GM10248 (cell line): ENCODE results near the gene MORN3.
"Not testable (repeated sequence)": the region's sequence is repeated elsewhere in the genome, so short reads cannot be mapped to it uniquely, and the experiment has no call there.

ENCODE experiments used
- CTCF ChIA-PET: fragments of 300-600 bp; sonication (Branson Sonifier 250); formaldehyde crosslinking; extraction: SDS; loops from one replicate; lab custom pipeline; 2021; ENCODE audit warnings: antibody characterized with exemption; lab: Yijun Ruan, JAX
- POLR2A ChIA-PET: fragments of 350-650 bp; sonication (Branson Sonifier 250); formaldehyde crosslinking; extraction: SDS; loops from one replicate; lab custom pipeline; 2020; ENCODE audit warnings: antibody characterized with exemption; lab: Yijun Ruan, JAX
- DNase-seq: peaks from one replicate; pipeline ENCODE4 v3.0.0; 2012; ENCODE audit errors: extremely low spot score
- TF ChIP-seq, protein P1 (sequence below): IDR thresholded peaks from 2 replicates; pipeline ENCODE4 v1.5.1; 2012; ENCODE audit warnings: mild to moderate bottlenecking, low read depth; ENCODE audit errors: extremely low read depth, missing control alignments, control extremely low read depth

Gene MORN3

DNA sequence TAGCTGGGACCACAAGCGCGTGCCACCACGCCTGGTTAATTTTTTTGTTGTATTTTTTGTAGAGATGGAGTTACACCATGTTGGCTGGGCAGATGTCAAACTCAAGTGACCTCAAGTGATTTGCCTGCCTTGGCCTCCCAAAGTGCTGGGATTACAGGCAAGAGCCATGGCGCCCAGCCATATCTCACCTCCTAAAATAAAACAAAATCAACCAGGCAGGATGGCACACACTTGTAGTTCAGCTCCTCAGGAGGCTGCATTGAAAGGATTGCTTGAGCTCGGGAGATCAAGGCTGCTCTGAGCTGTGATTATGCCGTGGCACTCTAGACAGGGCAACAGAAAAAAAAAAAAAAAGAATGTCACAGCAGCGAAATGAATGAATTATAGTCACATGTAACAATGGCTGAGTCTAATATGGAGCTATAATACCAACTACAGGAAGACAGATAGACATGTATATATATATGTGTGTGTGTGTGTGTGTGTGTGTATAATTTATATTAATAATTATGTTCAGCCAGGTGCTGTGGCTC, 23.8 kb upstream of the MORN3 start:
- CTCF ChIA-PET: interaction anchor here (1.4 to 8.5 kb wide), 4 partner anchors 80 to 141 kb away, joined by 5 to 67 read pairs (median 22); partner anchors contain the start of gene RHOF
- no peak for DNase-seq
- TF ChIP-seq, protein P1, sequence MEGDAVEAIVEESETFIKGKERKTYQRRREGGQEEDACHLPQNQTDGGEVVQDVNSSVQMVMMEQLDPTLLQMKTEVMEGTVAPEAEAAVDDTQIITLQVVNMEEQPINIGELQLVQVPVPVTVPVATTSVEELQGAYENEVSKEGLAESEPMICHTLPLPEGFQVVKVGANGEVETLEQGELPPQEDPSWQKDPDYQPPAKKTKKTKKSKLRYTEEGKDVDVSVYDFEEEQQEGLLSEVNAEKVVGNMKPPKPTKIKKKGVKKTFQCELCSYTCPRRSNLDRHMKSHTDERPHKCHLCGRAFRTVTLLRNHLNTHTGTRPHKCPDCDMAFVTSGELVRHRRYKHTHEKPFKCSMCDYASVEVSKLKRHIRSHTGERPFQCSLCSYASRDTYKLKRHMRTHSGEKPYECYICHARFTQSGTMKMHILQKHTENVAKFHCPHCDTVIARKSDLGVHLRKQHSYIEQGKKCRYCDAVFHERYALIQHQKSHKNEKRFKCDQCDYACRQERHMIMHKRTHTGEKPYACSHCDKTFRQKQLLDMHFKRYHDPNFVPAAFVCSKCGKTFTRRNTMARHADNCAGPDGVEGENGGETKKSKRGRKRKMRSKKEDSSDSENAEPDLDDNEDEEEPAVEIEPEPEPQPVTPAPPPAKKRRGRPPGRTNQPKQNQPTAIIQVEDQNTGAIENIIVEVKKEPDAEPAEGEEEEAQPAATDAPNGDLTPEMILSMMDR: no peak
- POLR2A ChIA-PET: no interaction called here

DNA sequence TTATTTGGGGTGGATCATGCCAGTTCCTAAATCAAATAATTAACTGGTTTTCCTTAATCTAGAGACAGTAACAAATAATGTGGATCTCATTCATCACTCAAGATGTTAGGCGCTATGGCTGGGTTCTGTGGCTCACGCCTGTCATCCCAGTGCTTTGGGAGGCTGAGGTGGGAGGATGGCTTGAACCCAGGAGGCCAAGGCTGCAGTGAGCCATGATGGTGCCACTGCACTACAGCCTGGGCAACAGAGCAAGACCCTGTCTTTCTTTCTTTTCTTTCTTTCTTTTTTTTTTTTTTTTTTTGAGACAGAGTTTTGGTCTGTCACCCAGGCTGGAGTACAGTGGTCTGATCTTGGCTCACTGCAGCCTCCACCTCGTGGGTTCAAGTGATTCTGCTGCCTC, 23.3 kb upstream of the MORN3 start:
- DNase-seq, POLR2A ChIA-PET: not testable (repeated sequence)
- CTCF ChIA-PET: interaction anchor here (1.2 to 8.5 kb wide), 5 partner anchors 81 to 140 kb away, joined by 3 to 67 read pairs (median 7); partner anchors contain the start of gene RHOF

DNA sequence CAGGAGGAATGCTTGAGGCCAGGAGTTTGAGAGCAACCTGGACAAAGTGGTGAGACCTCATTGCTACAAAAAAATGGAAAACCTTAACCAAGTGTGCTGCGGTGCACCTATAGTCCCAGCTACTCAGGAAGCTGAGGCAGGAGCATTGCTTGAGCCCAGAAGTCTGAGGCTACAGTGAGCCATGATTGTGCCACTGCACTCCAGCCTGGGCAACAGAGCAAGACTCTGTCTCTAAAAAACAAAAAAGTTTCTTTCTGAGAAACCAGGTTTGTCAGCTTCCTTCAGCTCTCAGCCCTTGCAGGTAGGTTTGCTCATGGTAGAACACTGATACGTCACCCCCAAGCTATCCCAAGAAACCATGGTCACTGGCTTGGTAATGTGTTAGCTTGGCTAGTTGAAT, 20.0 kb upstream of the MORN3 start:
- CTCF ChIA-PET: interaction anchor here (1.0 to 6.2 kb wide), 3 partner anchors 83 to 137 kb away, joined by 3 to 53 read pairs (median 5); partner anchors contain the start of gene RHOF
- DNase-seq: no peak
- TF ChIP-seq, protein P1: no peak
- POLR2A ChIA-PET: no interaction called here

DNA sequence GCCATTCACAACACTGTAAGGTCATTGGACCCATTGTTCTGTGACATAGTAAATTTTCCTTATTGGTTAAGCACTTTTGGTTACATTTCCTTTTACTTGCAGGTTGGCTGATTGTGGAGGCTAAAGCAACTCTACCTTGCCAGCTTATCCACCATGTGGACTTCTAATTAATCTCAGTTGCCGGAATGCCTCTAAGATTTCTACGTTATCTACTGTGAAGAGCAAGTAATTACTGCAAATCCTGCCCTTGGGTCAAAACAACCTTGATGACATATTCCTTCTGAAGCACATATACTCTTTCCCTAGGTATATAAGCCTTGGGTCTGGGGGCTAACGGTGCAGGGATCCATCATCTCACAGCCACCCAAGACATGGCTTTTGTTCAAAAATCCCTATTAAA, 19.5 kb upstream of the MORN3 start:
- TF ChIP-seq, protein P1: no peak
- ChIA-PET POLR2A (no interaction called here), CTCF (interaction anchor here (1.0 to 6.2 kb wide), 3 partner anchors 8 to 106 kb away, joined by 3 to 53 read pairs (median 4); partner anchors contain the start of gene RHOF)
- no peak for DNase-seq

DNA sequence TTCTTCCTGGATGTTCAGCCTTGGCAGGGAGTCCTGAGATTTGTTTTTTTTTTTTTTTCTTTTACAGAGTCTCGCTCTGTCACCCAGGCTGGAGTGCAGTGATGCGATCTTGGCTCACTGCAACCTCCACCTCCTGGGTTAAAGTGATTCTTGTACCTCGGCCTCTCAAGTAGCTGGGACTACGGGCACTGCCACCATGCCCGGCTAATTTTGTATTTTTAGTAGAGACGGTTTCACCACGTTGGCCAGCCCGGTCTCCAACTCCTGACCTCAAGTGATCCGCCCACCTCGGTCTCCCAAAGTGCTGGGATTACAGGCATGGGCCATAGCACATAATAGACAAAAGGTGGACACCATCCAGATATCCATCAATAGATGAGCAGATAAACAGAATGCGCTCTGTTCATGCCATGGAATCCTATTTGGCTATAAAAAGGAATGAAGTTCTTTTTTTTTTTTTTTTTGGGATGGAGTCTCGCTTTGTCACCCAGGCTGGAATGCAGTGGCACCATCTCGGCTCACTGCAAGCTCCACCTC, 10.3 kb upstream of the MORN3 start:
- CTCF ChIA-PET: interaction anchor here (1.1 to 3.3 kb wide), 5 partner anchors 10 to 346 kb away, joined by 3 to 23 read pairs (median 9); partner anchors contain the start of gene MORN3
- not testable (repeated sequence) for DNase-seq
- POLR2A ChIA-PET: interaction anchor here (0.6 kb wide), 1 partner anchor 107 kb away, joined by 3 read pairs; no protein-coding TSS in a partner anchor

DNA sequence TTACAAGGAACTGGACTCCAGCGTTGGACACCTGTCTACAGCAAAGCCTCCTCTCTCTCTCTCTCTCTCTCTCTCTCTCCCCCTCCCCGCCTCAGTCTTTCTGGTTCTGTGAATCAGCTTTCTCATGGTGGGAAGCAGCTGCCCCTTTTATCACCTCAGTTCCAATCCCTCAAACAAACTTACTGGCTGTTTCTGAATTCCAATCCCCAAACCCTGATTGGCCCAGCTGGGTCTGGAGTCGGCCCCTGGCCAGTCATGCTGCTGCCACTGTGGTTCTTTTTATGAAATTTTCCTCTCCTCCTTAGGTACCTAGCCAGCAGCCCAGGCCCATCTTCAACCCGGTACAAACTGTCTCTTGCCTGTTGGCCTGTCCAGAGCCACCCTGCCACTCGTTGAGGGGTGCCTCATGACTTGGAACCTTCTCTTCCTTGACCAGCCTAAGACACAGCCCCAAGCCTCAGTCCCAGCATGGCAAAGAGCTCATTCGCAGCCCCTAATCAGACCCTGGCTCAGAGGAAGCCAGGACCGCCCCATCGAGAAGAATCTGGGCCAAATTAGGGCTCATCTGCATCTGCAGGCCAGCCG, 9.4 kb upstream of the MORN3 start:
- DNase-seq: no peak
- ChIA-PET POLR2A (interaction anchor here (0.6 kb wide), 1 partner anchor 525 kb away, joined by 3 read pairs; the partner anchor contains the start of gene B3GNT4), CTCF (interaction anchor here (1.1 to 1.7 kb wide), 4 partner anchors 10 to 345 kb away, joined by 3 to 9 read pairs (median 6); partner anchors contain the start of gene MORN3)
- TF ChIP-seq, protein P1: no peak

DNA sequence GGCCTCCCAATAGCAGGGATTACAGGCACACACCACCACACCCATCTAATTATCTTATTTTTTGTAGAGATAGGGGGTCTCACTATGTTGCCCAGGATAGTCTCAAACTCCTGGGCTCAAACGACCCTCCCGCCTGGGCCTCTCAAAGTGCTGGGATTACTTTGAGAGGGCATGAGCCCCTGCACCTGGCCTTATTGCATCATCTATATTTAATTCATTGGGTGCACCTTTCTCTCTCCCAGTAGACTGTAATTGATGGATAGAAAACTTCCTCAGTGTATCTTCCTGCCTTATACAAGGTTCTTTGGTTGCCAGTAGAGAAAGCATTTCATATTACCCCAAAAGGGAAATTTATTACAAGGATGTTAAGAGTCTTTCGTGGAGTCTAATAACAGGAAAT, 8.9 kb upstream of the MORN3 start:
- POLR2A ChIA-PET: interaction anchor here (0.6 kb wide), 1 partner anchor 525 kb away, joined by 3 read pairs; the partner anchor contains the start of gene B3GNT4
- CTCF ChIA-PET: interaction anchor here (1.1 to 1.7 kb wide), 3 partner anchors 9 to 184 kb away, joined by 3 to 9 read pairs (median 9); partner anchors contain the start of gene MORN3

More for the DNA sequence above, 8.9 kb upstream of the MORN3 start:
- no peak for DNase-seq
- TF ChIP-seq, protein P1: no peak
